Right atrium auricular region (tissue), 2 donors: ENCODE results near the gene CD36. TPM values are rescaled to one million over a fixed set of nuclear protein-coding genes. Genes with fewer than 3 reads are reported as not detected.

Experiments
- DNase-seq: peaks from one replicate; pipeline ENCODE4 v3.0.0-alpha.2; 2019; ENCODE audit warnings: low spot score
- H3K27ac ChIP-seq, 2 donors: fragments of 200-600 bp; sonication (generic); 1 replicate in 1 of 2; 2 replicates in 1 of 2; pipeline ENCODE4 v1.5.1; 2016 to 2019
- H3K27me3 ChIP-seq, 2 donors: fragments of 200-600 bp; sonication (generic); one replicate each; pipeline versions ENCODE4 v1.5.1 to v1.6.0; 2017 to 2019
- H3K36me3 ChIP-seq: fragments of 200-600 bp; sonication (generic); one replicate; pipeline ENCODE4 v1.5.1; 2016
- H3K4me1 ChIP-seq, 2 donors: fragments of 200-600 bp; sonication (generic); one replicate each; pipeline versions ENCODE4 v1.5.1 to v1.6.0; 2017 to 2019
- H3K4me3 ChIP-seq, 2 donors: fragments of 200-600 bp; sonication (generic); 1 replicate in 1 of 2; 2 replicates in 1 of 2; pipeline ENCODE4 v1.5.1; 2017 to 2019; ENCODE audit warnings: mild to moderate bottlenecking in 1 of 2, moderate library complexity in 1 of 2
- H3K9me3 ChIP-seq, 2 donors: fragments of 200-600 bp; sonication (generic); one replicate each; pipeline ENCODE4 v1.5.1; 2019
- CTCF ChIP-seq, 2 donors: fragments of 200-600 bp; sonication (generic); IDR thresholded peaks; one replicate each; pipeline ENCODE4 v1.5.1; 2019; ENCODE audit warnings: antibody characterized with exemption in 2 of 2
- total RNA-seq, 2 donors: library from RNA; depleted of rRNA; stranded (reverse); fragments of >200 nt; gene quantifications; one replicate each; pipeline ENCODE4 v1.1.0, GENCODE V29; 2016

Gene CD36
- total RNA-seq, 2 donors from 2014 or later: 421 to 1,029 TPM

GRCh38 chr7:80614851-80615271, 23.6 kb upstream of the CD36 start:
- H3K4me1 ChIP-seq: peaks cover 0 to 73% of the 10 kb centered on the region in 2 donors

GRCh38 chr7:80618096-80618495, 20.3 kb upstream of the CD36 start:
- Histone ChIP-seq H3K36me3 (peaks cover 7% of the 10 kb centered on the region), H3K27me3 (no peaks in the 10 kb centered on the region), H3K9me3 (peaks cover 0 to 2% of the 10 kb centered on the region in 2 donors), H3K4me1 (peaks cover 0 to 65% of the 10 kb centered on the region in 2 donors), H3K4me3 (no peak overlapping the region), H3K27ac (peak overlapping the region in 1 of 2 donors; percentile 87)
- TF ChIP-seq CTCF (IDR thresholded peaks at IDR 0.05): no peak
- no peak for DNase-seq

More at GRCh38 chr7:80614851-80615271, 23.6 kb upstream of the CD36 start:
- Histone ChIP-seq H3K4me3 (no peak overlapping the region), H3K36me3 (peaks cover 7% of the 10 kb centered on the region), H3K9me3 (peaks cover 0 to 2% of the 10 kb centered on the region in 2 donors), H3K27me3 (no peaks in the 10 kb centered on the region), H3K27ac (peak overlapping the region in 1 of 2 donors; percentile 87)
- TF ChIP-seq CTCF (IDR thresholded peaks at IDR 0.05): no peak
- no peak for DNase-seq

- H3K36me3 ChIP-seq: peaks cover 6% of the 10 kb centered on the region
- no peaks in the 10 kb centered on the region for H3K27me3 ChIP-seq
- H3K4me3 ChIP-seq: no peak overlapping the region
- peaks cover 0 to 2% of the 10 kb centered on the region in 2 donors for H3K9me3 ChIP-seq
- DNase-seq: no peak
- no peak for TF ChIP-seq CTCF (IDR thresholded peaks at IDR 0.05)
- peaks cover 0 to 61% of the 10 kb centered on the region in 2 donors for H3K4me1 ChIP-seq
- H3K27ac ChIP-seq: no peak overlapping the region
Observed at GRCh38 chr7:80619741-80620140, 18.7 kb upstream of the CD36 start.

- no peak for TF ChIP-seq CTCF (IDR thresholded peaks at IDR 0.05)
- Histone ChIP-seq H3K27ac (peak overlapping the region; percentile 53 to 80), H3K4me1 (peaks cover 0 to 41% of the 10 kb centered on the region in 2 donors)
Observed at GRCh38 chr7:80622541-80622940, 15.9 kb upstream of the CD36 start.

GRCh38 chr7:80623503-80624252, 14.8 kb upstream of the CD36 start:
- DNase-seq: no peak
- peak overlapping the region; percentile 29 to 80 for H3K27ac ChIP-seq
- no peak overlapping the region for H3K4me3 ChIP-seq
- no peaks in the 10 kb centered on the region for H3K27me3 ChIP-seq
- H3K9me3 ChIP-seq: peaks cover 0 to 2% of the 10 kb centered on the region in 2 donors
- H3K36me3 ChIP-seq: no peaks in the 10 kb centered on the region
- peaks cover 0 to 46% of the 10 kb centered on the region in 2 donors for H3K4me1 ChIP-seq
- no peak for TF ChIP-seq CTCF (IDR thresholded peaks at IDR 0.05)

More at GRCh38 chr7:80622541-80622940, 15.9 kb upstream of the CD36 start:
- Histone ChIP-seq H3K9me3 (peaks cover 0 to 2% of the 10 kb centered on the region in 2 donors), H3K27me3 (no peaks in the 10 kb centered on the region), H3K4me3 (no peak overlapping the region), H3K36me3 (no peaks in the 10 kb centered on the region)
- DNase-seq: no peak
